WTC11 (cell line): ENCODE results near the gene LDB2.

Experiments
- CREB1 ChIP-seq: sonication (generic); formaldehyde crosslinking; IDR thresholded peaks from 2 replicates; pipeline ENCODE4 v1.8.0; 2023; ENCODE audit warnings: mild to moderate bottlenecking, missing genetic modification reagents
- CTCF ChIP-seq: fragments of 200-600 bp; IDR thresholded peaks from 2 replicates; pipeline ENCODE4 v1.8.0; 2022; ENCODE audit warnings: antibody characterized with exemption
- E2F1 ChIP-seq: sonication (generic); formaldehyde crosslinking; IDR thresholded peaks from 2 replicates; pipeline ENCODE4 v1.8.0; 2022; ENCODE audit warnings: mild to moderate bottlenecking, missing genetic modification reagents
- ETV6 ChIP-seq: sonication (generic); formaldehyde crosslinking; IDR thresholded peaks from 2 replicates; pipeline ENCODE4 v1.8.1; 2022; ENCODE audit warnings: mild to moderate bottlenecking, missing genetic modification reagents
- IRF2 ChIP-seq: sonication (generic); formaldehyde crosslinking; IDR thresholded peaks from 2 replicates; pipeline ENCODE4 v1.8.0; 2022; ENCODE audit warnings: low read depth, missing genetic modification reagents, borderline replicate concordance
- TF ChIP-seq, protein P1 (sequence below): sonication (generic); formaldehyde crosslinking; IDR thresholded peaks from 2 replicates; pipeline ENCODE4 v1.8.1; 2023; ENCODE audit warnings: mild to moderate bottlenecking, missing genetic modification reagents, moderate library complexity

DNA sequence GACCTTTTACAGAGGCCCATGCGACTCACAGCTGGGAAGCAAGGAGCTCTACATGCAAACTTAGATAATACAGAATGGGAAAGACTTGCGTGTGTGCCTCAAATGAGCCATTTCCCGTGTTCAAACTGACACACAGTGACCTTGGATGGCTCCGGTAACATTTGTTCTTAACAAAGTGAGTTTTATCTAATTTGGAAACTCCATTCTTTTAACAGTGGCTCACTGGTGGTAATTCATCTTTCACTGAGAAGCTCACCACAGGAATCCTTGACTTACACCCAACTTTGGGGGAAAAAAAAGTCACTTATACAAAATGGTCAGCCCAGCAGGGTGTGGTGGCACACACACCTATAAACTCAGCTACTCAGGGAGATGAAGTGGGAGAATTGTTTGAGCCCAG is 190.6 kb downstream of the LDB2 start:
- TF ChIP-seq, protein P1, sequence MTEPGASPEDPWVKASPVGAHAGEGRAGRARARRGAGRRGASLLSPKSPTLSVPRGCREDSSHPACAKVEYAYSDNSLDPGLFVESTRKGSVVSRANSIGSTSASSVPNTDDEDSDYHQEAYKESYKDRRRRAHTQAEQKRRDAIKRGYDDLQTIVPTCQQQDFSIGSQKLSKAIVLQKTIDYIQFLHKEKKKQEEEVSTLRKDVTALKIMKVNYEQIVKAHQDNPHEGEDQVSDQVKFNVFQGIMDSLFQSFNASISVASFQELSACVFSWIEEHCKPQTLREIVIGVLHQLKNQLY (CRISPR knock-in tag) = no peak
- TF ChIP-seq E2F1 (CRISPR knock-in tag) = no peak
- TF ChIP-seq CTCF = no peak
- no peak for TF ChIP-seq CREB1 (CRISPR knock-in tag)
- no peak for TF ChIP-seq IRF2 (CRISPR knock-in tag)
- no peak for TF ChIP-seq ETV6
